Panc1 (cell line): Measurements from ENCODE around the gene SPATA6L. TPM values are rescaled to one million over a fixed set of nuclear protein-coding genes. Genes with fewer than 3 reads are reported as not detected.

ENCODE experiments used
- ATAC-seq: fragments of 200-7000 bp; cut with Tn5 transposase; 2 replicates; pipeline ENCODE4 v1.9.1; 2020; ENCODE audit warnings: mild to moderate bottlenecking, moderate library complexity
- BruUV-seq: library from RNA; stranded (reverse); fragments of 400-500 nt; replicated peaks from 2 replicates; lab custom pipeline; 2021; lab: Mats Ljungman, UMichigan
- CTCF ChIA-PET: fragments of 300-600 bp; sonication (Branson Sonifier 250); formaldehyde crosslinking; loops from one replicate; lab custom pipeline; 2022; ENCODE audit warnings: antibody characterized with exemption; lab: Charles Lee
- POLR2A ChIA-PET: fragments of 300-600 bp; sonication (Branson Sonifier 250); formaldehyde crosslinking; loops from one replicate; lab custom pipeline; 2022; ENCODE audit warnings: antibody characterized with exemption; lab: Charles Lee
- DNase-seq: peaks from one replicate; pipeline ENCODE4 v3.0.0-alpha.2; 2010; ENCODE audit warnings: low read depth, low spot score
- H3K27ac ChIP-seq: 2 replicates; pipeline ENCODE4 v1.5.1; 2011; ENCODE audit warnings: mild to moderate bottlenecking, low read length, inconsistent platforms
- H3K27me3 ChIP-seq: fragments of 200-500 bp; sonication (Bioruptor generic); 2 replicates; pipeline ENCODE4 v1.6.0; 2014; ENCODE audit warnings: low read length, inconsistent platforms; ENCODE audit not compliant: control insufficient read depth, insufficient read depth
- H3K36me3 ChIP-seq: fragments of 200-500 bp; sonication (Bioruptor generic); 2 replicates; pipeline ENCODE4 v1.5.1; 2014; ENCODE audit warnings: inconsistent platforms, mild to moderate bottlenecking, low read length, moderate library complexity; ENCODE audit not compliant: control insufficient read depth, insufficient read depth
- H3K4me1 ChIP-seq: 2 replicates; pipeline ENCODE4 v1.5.1; 2011; ENCODE audit warnings: inconsistent platforms, mild to moderate bottlenecking, low read length, moderate library complexity; ENCODE audit not compliant: control insufficient read depth, insufficient read depth
- H3K4me3 ChIP-seq, 2 experiments: 2 replicates each; pipeline ENCODE4 v1.5.1; 2011 to 2012; ENCODE audit warnings: low read depth in 2 of 2, low read length in 2 of 2, mild to moderate bottlenecking in 2 of 2, inconsistent platforms in 1 of 2, moderate library complexity in 1 of 2
- H3K9me3 ChIP-seq: fragments of 200-500 bp; sonication (Bioruptor generic); 2 replicates; pipeline ENCODE4 v1.5.1; 2014; ENCODE audit warnings: low read depth, mild to moderate bottlenecking, inconsistent platforms, low read length, moderate library complexity; ENCODE audit not compliant: control insufficient read depth, insufficient read depth
- POLR2AphosphoS5 ChIP-seq: IDR thresholded peaks from 2 replicates; pipeline ENCODE4 v1.6.1; 2012; ENCODE audit warnings: mild to moderate bottlenecking, low read depth, low read length, moderate library complexity
- SIN3A ChIP-seq: IDR thresholded peaks from 2 replicates; pipeline ENCODE4 v1.6.1; 2012; ENCODE audit warnings: low read depth, mild to moderate bottlenecking, low read length, moderate library complexity, borderline replicate concordance; ENCODE audit not compliant: insufficient read depth
- TCF7L2 ChIP-seq: IDR thresholded peaks from 2 replicates; pipeline ENCODE4 v1.6.1; 2011; ENCODE audit warnings: mild to moderate bottlenecking, low read depth, low read length, inconsistent platforms
- in situ Hi-C: cut with HindIII; loops from 2 replicates; pipeline ENCODE4 v1.10.0; 2016; ENCODE audit warnings: low sequenced_read_pairs, low pct_unique_long_range_greater_than_20kb
- intact Hi-C: fragments of 100-400 bp; cut with micrococcal nuclease; formaldehyde crosslinking; loops from one replicate; pipeline ENCODE4 v1.10.0; 2022; ENCODE audit not compliant: unreplicated experiment
- total RNA-seq: library from RNA; stranded (reverse); gene quantifications from one replicate; pipeline ENCODE4 v1.2.1, GENCODE V29; 2021; ENCODE audit not compliant: unreplicated experiment
- TF ChIP-seq, protein P1 (sequence below): fragments of 450-650 bp; IDR thresholded peaks from 2 replicates; pipeline ENCODE4 v1.5.1; 2017; ENCODE audit warnings: mild to moderate bottlenecking
- TF ChIP-seq, protein P2 (sequence below), 2 experiments: IDR thresholded peaks; 2 replicates each; pipeline ENCODE4 v1.6.1; 2011 to 2012; ENCODE audit warnings: low read depth in 2 of 2, control low read depth in 1 of 2, low read length in 1 of 2, mild to moderate bottlenecking in 1 of 2, moderate library complexity in 1 of 2; ENCODE audit not compliant: insufficient read depth in 1 of 2

Gene SPATA6L
- total RNA-seq, 1 experiment from 2014 or later, result 0.13 TPM

DNA sequence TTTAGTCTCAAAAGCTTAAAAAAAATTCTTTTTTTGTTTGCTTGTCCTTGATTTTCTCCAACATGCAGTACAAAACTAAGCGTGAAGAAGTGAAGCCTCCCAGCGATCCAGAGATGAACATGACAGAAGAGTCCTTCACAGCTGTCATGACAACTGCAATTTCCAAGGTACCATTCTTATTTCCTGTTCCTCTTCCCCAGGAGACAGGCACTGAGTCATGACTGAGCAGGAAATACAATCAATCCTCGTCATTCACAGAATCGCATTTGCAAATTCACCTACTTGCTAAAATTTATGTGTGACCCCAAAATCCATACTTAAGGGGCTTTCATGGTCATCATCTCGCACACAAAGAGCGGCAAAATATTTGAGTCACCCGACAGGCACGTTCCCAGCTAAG is 98.7 kb downstream of the SPATA6L start:
- POLR2A ChIA-PET, result no interaction called here

DNA sequence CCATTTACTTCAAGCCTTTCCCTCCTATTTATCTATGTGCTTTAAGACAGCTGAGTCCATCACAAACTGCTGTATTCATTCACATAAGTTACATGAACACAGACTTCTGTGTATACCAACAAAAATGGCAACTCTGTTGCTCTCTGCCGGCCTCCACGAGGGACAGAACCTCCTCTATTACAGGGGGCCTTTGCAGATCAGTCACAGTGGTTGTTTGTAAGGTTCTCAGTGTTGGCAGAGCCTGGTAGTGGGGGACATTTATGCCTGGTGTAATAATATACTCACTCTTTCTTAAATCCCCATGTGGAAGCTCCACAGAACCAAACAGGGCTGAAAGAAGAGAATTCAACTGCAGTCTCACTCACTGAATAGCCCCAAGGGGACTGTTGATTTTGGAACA is 99.5 kb downstream of the SPATA6L start:
- Histone ChIP-seq H3K27me3 (no peaks in the 10 kb centered on the region), H3K27ac (no peak overlapping the region), H3K9me3 (no peaks in the 10 kb centered on the region), H3K36me3 (no peaks in the 10 kb centered on the region), H3K4me1 (no peaks in the 10 kb centered on the region), H3K4me3 (no peak overlapping the region)
- no TSS peak for BruUV-seq
- intact Hi-C loops (no loop called here), in situ Hi-C loops (no loop called here)
- DNase-seq, result no peak
- TF ChIP-seq SIN3A (no peak), POLR2AphosphoS5 (no peak), TCF7L2 (no peak)
- TF ChIP-seq, protein P1, sequence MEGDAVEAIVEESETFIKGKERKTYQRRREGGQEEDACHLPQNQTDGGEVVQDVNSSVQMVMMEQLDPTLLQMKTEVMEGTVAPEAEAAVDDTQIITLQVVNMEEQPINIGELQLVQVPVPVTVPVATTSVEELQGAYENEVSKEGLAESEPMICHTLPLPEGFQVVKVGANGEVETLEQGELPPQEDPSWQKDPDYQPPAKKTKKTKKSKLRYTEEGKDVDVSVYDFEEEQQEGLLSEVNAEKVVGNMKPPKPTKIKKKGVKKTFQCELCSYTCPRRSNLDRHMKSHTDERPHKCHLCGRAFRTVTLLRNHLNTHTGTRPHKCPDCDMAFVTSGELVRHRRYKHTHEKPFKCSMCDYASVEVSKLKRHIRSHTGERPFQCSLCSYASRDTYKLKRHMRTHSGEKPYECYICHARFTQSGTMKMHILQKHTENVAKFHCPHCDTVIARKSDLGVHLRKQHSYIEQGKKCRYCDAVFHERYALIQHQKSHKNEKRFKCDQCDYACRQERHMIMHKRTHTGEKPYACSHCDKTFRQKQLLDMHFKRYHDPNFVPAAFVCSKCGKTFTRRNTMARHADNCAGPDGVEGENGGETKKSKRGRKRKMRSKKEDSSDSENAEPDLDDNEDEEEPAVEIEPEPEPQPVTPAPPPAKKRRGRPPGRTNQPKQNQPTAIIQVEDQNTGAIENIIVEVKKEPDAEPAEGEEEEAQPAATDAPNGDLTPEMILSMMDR, result no peak
- TF ChIP-seq, protein P2, sequence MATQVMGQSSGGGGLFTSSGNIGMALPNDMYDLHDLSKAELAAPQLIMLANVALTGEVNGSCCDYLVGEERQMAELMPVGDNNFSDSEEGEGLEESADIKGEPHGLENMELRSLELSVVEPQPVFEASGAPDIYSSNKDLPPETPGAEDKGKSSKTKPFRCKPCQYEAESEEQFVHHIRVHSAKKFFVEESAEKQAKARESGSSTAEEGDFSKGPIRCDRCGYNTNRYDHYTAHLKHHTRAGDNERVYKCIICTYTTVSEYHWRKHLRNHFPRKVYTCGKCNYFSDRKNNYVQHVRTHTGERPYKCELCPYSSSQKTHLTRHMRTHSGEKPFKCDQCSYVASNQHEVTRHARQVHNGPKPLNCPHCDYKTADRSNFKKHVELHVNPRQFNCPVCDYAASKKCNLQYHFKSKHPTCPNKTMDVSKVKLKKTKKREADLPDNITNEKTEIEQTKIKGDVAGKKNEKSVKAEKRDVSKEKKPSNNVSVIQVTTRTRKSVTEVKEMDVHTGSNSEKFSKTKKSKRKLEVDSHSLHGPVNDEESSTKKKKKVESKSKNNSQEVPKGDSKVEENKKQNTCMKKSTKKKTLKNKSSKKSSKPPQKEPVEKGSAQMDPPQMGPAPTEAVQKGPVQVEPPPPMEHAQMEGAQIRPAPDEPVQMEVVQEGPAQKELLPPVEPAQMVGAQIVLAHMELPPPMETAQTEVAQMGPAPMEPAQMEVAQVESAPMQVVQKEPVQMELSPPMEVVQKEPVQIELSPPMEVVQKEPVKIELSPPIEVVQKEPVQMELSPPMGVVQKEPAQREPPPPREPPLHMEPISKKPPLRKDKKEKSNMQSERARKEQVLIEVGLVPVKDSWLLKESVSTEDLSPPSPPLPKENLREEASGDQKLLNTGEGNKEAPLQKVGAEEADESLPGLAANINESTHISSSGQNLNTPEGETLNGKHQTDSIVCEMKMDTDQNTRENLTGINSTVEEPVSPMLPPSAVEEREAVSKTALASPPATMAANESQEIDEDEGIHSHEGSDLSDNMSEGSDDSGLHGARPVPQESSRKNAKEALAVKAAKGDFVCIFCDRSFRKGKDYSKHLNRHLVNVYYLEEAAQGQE (IDR thresholded peaks at IDR 0.05; ENCODE audit: insufficient read depth in 1 of 2, low read depth in 2 of 2, low read length in 1 of 2), result no peak
- ChIA-PET POLR2A (no interaction called here), CTCF (no interaction called here)
- ATAC-seq, result no peak

More for the DNA sequence above, 98.7 kb downstream of the SPATA6L start:
- H3K27ac ChIP-seq, result no peak overlapping the region
- H3K4me1 ChIP-seq, result no peaks in the 10 kb centered on the region
- no peaks in the 10 kb centered on the region for H3K9me3 ChIP-seq
- in situ Hi-C loops (no loop called here), intact Hi-C loops (no loop called here)
- no peaks in the 10 kb centered on the region for H3K36me3 ChIP-seq
- ATAC-seq, result no peak
- H3K4me3 ChIP-seq, result no peak overlapping the region
- H3K27me3 ChIP-seq, result no peaks in the 10 kb centered on the region
- BruUV-seq, result no TSS peak
- CTCF ChIA-PET, result no interaction called here
- no peak for DNase-seq
- TF ChIP-seq, protein P1, result no peak
- TF ChIP-seq SIN3A (no peak), POLR2AphosphoS5 (no peak), TCF7L2 (no peak)
- TF ChIP-seq, protein P2 (IDR thresholded peaks at IDR 0.05; ENCODE audit: insufficient read depth in 1 of 2, low read depth in 2 of 2, low read length in 1 of 2), result no peak
